Heart left ventricle (tissue), 13 donors: ENCODE data around the gene CNTFR.

Experiments
- POLR2A ChIP-seq, 2 donors: fragments of 450-650 bp; IDR thresholded peaks; one replicate each; pipeline ENCODE4 v1.6.1; 2017; ENCODE audit warnings: antibody characterized with exemption in 2 of 2, mild to moderate bottlenecking in 2 of 2, moderate library complexity in 2 of 2
- TF ChIP-seq, protein P1 (sequence below), 12 donors: fragments of 200-600 bp; sonication (generic) in 4 of 12; IDR thresholded peaks; one replicate each; pipeline versions ENCODE4 v1.5.0 to v1.8.0; 2018 to 2022; ENCODE audit warnings: antibody characterized with exemption in 12 of 12, mild to moderate bottlenecking in 5 of 12
- donor health status: ischemic (EF 13 %, LVEDD 7.1; RV severe dilation, severe dysfunction).
- donor health status: DM: no; HTN: yes; CAD: no.
- donor health status: DM: no; HTN: no; CAD: no.
- donor health status: ischemic (EF 25% LVEDD 6.9; RV normal size, moderate dysfunction).
- donor health status: ischemic (EF 25% LVEDD 5.7; RV mildly dilated, moderate dysfunction).
- donor health status: ischemic (EF 35%, LVEDD 5.7; RV mildly dilated, moderate dysfunction).
- donor health status: nonischemic (EF 11% LVEDD 7.7; RV severe dilation, severe dysfunction).
- donor health status: DM: yes; HTN: yes; CAD: no.
- donor health status: PGD.
- donor health status: ischemic (EF 29% LVEDD 5.4; RV normal size, mild dysfunction).
- donor health status: nonischemic (EF 23%, LVEDD 6.1; RV moderate dilation, normal function).

DNA sequence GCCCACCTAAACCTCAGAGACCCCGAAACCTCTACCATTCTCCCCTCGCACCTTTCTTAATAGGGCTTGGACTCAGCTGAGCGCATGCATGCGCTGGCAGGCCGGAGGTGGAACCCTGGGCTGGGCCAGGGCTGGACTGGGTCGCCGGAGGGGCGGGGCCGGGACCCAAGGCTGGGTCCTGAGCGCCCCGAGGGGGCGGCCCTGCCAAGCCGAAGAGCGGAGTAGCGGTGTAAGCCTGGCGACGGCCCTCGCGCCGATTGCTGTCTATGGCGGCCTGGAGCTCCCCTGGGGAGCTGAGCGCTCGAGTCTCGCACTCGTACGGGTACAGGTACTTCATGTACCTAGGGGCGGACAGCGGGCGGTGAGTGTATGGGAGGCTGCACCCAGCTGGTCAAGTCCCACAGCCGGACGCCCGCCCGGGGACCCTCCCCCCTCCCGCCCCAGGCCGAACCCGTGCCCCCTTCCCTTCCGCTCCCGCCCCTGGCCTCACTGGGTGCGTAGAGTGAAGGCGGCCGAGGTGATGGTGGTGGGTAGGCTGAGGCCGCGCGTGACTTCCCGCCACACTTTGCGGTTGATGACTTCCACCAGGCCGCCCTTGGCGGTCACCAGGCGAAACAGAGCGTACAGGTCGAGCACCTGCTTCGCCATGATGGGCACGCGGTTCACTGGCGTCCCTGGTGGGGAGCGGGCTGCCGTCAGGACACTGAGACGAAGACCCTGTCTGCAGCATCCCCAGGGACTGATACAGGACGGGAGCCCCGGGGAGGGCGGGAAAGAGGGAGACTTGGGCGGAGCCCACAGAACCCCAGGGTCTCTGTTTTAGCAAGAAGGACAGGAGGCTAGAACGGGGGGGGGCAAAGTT lies 34.1 kb upstream of the CNTFR start:
- TF ChIP-seq, protein P1, sequence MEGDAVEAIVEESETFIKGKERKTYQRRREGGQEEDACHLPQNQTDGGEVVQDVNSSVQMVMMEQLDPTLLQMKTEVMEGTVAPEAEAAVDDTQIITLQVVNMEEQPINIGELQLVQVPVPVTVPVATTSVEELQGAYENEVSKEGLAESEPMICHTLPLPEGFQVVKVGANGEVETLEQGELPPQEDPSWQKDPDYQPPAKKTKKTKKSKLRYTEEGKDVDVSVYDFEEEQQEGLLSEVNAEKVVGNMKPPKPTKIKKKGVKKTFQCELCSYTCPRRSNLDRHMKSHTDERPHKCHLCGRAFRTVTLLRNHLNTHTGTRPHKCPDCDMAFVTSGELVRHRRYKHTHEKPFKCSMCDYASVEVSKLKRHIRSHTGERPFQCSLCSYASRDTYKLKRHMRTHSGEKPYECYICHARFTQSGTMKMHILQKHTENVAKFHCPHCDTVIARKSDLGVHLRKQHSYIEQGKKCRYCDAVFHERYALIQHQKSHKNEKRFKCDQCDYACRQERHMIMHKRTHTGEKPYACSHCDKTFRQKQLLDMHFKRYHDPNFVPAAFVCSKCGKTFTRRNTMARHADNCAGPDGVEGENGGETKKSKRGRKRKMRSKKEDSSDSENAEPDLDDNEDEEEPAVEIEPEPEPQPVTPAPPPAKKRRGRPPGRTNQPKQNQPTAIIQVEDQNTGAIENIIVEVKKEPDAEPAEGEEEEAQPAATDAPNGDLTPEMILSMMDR (IDR thresholded peaks at IDR 0.05) = no peak
- TF ChIP-seq POLR2A (IDR thresholded peaks at IDR 0.05) = no peak
